D721Med (cell line): ENCODE results near the gene DGCR8.

Experiments
- DNase-seq: peaks from one replicate; pipeline ENCODE4 v3.0.0; 2011; ENCODE audit warnings: low spot score; ENCODE audit not compliant: insufficient read length
- FAIRE-seq: peaks from 2 replicates; lab custom pipeline; 2011; peaks lifted over from hg19 to GRCh38; lab: Jason Lieb, UNC
- TF ChIP-seq, protein P1 (sequence below): IDR thresholded peaks from 2 replicates; pipeline ENCODE4 v1.5.1; 2012; ENCODE audit warnings: mild to moderate bottlenecking, control low read depth; ENCODE audit not compliant: insufficient read depth; ENCODE audit errors: missing control alignments

Gene DGCR8

DNA sequence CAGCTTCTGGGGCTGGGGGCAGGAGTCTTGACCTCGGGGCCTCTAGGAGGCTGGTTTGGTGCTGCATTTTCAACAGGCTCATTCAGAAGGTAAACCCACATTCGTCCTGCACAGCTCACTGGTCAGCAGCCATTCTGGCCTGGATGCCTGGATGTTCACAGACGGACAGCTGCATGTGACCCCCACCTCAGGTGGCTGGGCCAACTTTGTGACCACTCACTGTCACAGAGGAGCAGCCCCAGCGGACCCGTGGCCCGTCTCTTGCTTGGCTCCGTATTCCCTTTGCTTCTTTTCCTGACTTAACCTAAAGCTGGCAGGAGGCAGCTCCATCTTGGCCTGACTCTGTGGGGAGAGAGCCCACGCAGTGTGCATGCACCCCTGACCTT is 8.2 kb downstream of the DGCR8 start:
- FAIRE-seq: no peak
- DNase-seq: no peak
- TF ChIP-seq, protein P1, sequence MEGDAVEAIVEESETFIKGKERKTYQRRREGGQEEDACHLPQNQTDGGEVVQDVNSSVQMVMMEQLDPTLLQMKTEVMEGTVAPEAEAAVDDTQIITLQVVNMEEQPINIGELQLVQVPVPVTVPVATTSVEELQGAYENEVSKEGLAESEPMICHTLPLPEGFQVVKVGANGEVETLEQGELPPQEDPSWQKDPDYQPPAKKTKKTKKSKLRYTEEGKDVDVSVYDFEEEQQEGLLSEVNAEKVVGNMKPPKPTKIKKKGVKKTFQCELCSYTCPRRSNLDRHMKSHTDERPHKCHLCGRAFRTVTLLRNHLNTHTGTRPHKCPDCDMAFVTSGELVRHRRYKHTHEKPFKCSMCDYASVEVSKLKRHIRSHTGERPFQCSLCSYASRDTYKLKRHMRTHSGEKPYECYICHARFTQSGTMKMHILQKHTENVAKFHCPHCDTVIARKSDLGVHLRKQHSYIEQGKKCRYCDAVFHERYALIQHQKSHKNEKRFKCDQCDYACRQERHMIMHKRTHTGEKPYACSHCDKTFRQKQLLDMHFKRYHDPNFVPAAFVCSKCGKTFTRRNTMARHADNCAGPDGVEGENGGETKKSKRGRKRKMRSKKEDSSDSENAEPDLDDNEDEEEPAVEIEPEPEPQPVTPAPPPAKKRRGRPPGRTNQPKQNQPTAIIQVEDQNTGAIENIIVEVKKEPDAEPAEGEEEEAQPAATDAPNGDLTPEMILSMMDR: no peak

DNA sequence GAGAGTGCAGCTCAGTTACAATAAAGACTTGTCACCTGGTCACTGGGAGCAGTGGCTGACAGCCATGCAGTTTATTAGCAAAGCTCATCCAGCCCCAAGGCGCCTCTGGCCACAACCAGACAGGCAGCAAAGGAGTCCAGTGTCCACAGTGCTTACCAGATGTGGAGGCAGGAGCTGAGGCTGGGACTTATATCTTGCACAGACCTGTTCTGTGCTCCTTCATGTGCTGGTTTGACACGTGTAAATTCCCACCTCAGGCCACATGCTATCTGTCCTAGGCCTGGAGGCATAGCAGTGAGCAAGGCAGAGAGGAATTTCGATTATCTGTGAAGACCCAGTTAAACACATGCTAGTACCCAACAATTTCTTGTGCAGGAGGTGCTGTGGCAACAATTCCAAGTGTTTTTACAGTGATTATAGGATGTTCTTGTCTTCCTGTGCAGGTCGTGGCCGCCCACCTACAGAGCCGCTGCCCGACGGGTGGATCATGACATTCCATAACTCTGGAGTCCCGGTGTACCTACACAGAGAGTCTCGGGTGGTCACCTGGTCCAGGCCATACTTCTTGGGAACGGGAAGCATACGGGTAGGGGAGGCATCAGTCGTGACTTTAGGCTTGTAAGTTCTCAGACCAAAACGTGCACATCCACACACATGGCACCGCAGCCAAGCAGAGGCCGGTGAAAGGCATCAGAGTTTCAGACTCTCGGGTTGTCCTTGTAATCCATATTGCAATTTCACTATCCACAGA is 9.4 kb downstream of the DGCR8 start:
- FAIRE-seq: no peak
- DNase-seq: no peak
- TF ChIP-seq, protein P1: no peak

DNA sequence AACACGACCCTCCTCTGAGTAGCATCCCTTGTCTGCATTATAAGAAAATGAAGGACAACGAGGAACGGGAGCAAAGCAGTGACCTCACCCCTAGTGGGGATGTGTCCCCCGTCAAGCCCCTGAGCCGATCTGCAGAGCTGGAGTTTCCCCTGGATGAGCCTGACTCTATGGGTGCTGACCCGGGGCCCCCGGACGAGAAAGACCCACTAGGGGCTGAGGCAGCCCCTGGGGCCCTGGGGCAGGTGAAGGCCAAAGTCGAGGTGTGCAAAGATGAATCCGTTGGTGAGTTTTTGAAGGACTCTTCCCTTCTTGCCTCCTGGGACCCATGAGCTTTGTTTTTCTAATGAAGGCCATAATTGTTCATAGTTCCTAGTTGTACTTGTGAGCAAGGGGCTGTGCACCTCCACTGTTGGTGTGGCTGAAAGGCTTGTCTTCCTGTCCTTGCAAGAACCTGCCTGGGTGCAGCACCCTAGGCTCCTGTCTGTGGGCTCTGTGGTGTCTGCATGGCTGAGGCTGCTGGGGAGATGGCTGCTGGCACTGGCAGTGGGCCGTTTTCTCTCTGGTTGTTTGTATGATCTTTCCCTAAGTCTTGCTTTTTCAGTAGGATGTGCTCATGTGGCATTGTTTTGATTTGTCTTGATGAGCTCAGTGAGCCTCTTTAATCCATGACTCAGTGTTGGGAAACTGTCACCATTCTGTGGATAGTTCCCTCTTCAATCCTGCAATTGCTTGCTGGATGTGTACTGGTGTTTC is 10.1 kb downstream of the DGCR8 start:
- TF ChIP-seq, protein P1: no peak
- FAIRE-seq: no peak
- no peak for DNase-seq

DNA sequence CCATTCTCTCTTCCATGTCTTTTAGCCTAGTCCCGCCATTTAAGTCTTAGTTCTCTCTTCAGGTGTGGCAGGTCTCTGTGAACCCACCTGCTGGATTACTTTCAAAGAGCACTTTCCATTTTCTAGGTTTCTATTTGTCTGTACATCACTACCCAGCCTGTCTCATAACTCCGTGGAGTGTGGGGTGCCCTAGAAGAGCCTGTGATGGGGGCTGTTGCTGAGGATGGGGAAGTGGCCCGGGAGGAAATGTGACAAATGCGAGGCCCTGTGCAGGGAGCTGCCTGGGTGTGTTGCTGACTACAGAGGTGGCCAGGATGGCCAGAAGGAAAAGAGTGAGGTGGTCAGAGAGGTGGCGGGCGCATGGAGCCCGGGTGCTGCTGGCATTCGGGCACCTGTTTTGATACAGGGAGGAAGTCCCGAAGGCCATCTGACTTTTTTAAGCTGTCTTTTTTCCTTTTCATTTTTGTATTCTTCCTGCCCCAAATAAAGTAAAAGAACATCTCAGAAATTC is 10.7 kb downstream of the DGCR8 start:
- FAIRE-seq: no peak
- TF ChIP-seq, protein P1: no peak
- DNase-seq: no peak

DNA sequence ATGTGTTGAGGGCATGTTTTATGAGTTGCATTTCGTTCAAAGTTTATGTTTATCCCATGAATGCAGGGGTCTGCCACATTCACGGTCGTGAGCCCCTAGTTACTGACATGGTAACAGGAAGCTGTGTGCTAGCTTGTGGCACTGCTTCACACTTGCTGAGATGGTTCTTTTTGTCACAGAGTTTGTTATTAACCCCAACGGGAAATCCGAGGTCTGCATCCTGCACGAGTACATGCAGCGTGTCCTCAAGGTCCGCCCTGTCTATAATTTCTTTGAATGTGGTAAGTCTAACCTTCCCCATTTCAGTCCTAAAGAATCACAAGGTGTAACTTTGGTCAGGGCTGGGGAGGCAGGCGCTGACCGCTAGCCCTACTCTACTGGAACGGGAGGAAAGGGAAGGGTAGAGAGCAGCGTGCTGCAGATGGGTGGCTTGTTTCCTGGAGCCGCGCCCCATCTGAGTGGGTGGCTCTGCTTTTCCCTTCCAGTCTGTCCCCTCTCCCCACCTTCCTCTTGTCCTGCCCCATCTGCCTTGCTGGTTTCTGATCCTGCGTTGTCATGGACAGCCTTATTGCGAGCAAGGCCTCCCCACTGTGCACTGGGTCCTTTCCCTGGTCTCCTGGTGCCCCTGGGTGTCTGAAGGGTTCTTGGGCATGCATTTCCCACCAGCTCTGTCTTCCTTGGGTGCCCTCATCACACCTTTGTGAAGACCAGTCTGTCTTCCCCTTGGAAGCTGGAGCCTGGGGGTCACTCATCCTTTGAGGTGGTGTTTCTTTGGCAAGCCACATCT is 11.8 kb downstream of the DGCR8 start:
- FAIRE-seq (no peak), DNase-seq (no peak)
- TF ChIP-seq, protein P1: no peak

DNA sequence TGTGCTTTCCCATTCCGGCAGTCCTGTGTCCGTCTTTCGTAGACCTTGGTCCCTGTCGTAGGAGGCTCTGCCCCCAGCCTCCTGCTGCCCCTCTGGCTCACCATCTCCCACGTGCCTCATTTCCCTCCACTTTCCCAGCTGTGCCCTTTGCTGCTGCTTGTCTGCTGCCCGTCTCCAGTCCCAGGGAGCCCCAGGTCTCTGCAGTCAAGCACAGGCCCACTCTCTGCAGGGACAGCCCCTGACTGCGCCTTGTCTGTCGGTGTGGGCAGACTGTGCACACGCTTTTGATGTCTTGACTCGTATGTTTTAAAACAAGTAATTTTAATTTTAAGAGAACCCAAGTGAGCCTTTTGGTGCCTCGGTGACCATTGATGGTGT is 12.4 kb downstream of the DGCR8 start:
- TF ChIP-seq, protein P1: no peak
- FAIRE-seq: no peak
- no peak for DNase-seq
